Neural cell (in vitro differentiated cells): Measurements from ENCODE around the gene SLC6A3.

Experiments used
- CTCF ChIP-seq: fragments of 450-650 bp; IDR thresholded peaks from 2 replicates; pipeline ENCODE4 v1.5.1; 2014; ENCODE audit warnings: antibody characterized with exemption, mild to moderate bottlenecking, moderate library complexity; ENCODE audit not compliant: poor library complexity, severe bottlenecking
- EP300 ChIP-seq: fragments of 450-650 bp; conservative IDR thresholded peaks from 2 replicates; pipeline ENCODE4 v1.6.1; 2014; ENCODE audit warnings: antibody characterized with exemption, mild to moderate bottlenecking, moderate library complexity; ENCODE audit not compliant: poor library complexity, severe bottlenecking
- MXI1 ChIP-seq: fragments of 450-650 bp; conservative IDR thresholded peaks from 2 replicates; pipeline ENCODE4 v1.6.1; 2014; ENCODE audit warnings: antibody characterized with exemption, mild to moderate bottlenecking; ENCODE audit not compliant: poor library complexity, severe bottlenecking
- SMC3 ChIP-seq: fragments of 450-650 bp; conservative IDR thresholded peaks from 2 replicates; pipeline ENCODE4 v1.6.1; 2014; ENCODE audit warnings: antibody characterized with exemption, mild to moderate bottlenecking, moderate library complexity; ENCODE audit not compliant: poor library complexity

- no peak for TF ChIP-seq CTCF
- TF ChIP-seq SMC3 = no peak
- TF ChIP-seq EP300 = no peak
- no peak for TF ChIP-seq MXI1
These were observed 52.3 kb downstream of the SLC6A3 start for GRCh38 chr5:1392801-1393565.
